Liver (tissue), 3 donors: ENCODE measurements around the gene KRTAP5-3.

Experiments
- CTCF ChIP-seq: fragments of 150-350 bp; IDR thresholded peaks from 2 replicates; pipeline ENCODE4 v1.5.1; 2017; ENCODE audit warnings: improper control_type of control experiment, low read depth, low read length; ENCODE audit not compliant: missing input control
- EGR1 ChIP-seq, 2 donors: IDR thresholded peaks; 2 replicates each; pipeline ENCODE4 v1.6.1; 2016 to 2018; ENCODE audit warnings: antibody characterized with exemption in 2 of 2, low read depth in 2 of 2
- FOXA1 ChIP-seq: IDR thresholded peaks from 2 replicates; pipeline ENCODE4 v1.6.1; 2016; ENCODE audit warnings: antibody characterized with exemption
- GABPA ChIP-seq, 2 donors: IDR thresholded peaks in 1 of 2; conservative IDR thresholded peaks in 1 of 2; 2 replicates each; pipeline ENCODE4 v1.6.1; 2016; ENCODE audit warnings: antibody characterized with exemption in 2 of 2, mild to moderate bottlenecking in 1 of 2, moderate library complexity in 1 of 2
- HNF4A ChIP-seq, 2 donors: conservative IDR thresholded peaks; 2 replicates each; pipeline ENCODE4 v1.6.1; 2016; ENCODE audit warnings: antibody characterized with exemption in 2 of 2, mild to moderate bottlenecking in 2 of 2
- JUND ChIP-seq, 2 donors: IDR thresholded peaks; 2 replicates each; pipeline ENCODE4 v1.6.1; 2016; ENCODE audit warnings: antibody characterized with exemption in 2 of 2
- MAX ChIP-seq: IDR thresholded peaks from 2 replicates; pipeline ENCODE4 v1.6.1; 2016; ENCODE audit warnings: antibody characterized with exemption
- REST ChIP-seq: IDR thresholded peaks from 2 replicates; pipeline ENCODE4 v1.6.1; 2016; ENCODE audit warnings: antibody characterized with exemption, mild to moderate bottlenecking
- RXRA ChIP-seq, 2 donors: IDR thresholded peaks; 2 replicates each; pipeline ENCODE4 v1.6.1; 2017 to 2018; ENCODE audit warnings: antibody characterized with exemption in 2 of 2, mild to moderate bottlenecking in 1 of 2
- SP1 ChIP-seq: IDR thresholded peaks from 2 replicates; pipeline ENCODE4 v1.6.1; 2018; ENCODE audit warnings: antibody characterized with exemption, mild to moderate bottlenecking
- TAF1 ChIP-seq: conservative IDR thresholded peaks from 2 replicates; pipeline ENCODE4 v1.6.1; 2016; ENCODE audit warnings: antibody characterized with exemption, mild to moderate bottlenecking
- YY1 ChIP-seq: IDR thresholded peaks from 2 replicates; pipeline ENCODE4 v1.6.1; 2016; ENCODE audit warnings: antibody characterized with exemption, mild to moderate bottlenecking
- donor health status: healthy.
- donor health status: healthy.

GRCh38 chr11:1644601-1645356 lies 36.5 kb upstream of the KRTAP5-3 start:
- TF ChIP-seq CTCF (no peak), MAX (no peak), FOXA1 (no peak), RXRA (IDR thresholded peaks at IDR 0.05) (no peak), GABPA (IDR thresholded peaks at IDR 0.05 in 1 of 2, conservative IDR thresholded peaks at IDR 0.05 in 1 of 2) (no peak), JUND (IDR thresholded peaks at IDR 0.05) (no peak), YY1 (no peak), TAF1 (no peak), EGR1 (IDR thresholded peaks at IDR 0.05; ENCODE audit: low read depth in 2 of 2) (no peak), HNF4A (conservative IDR thresholded peaks at IDR 0.05) (no peak), REST (no peak), SP1 (no peak)
